Coronary artery (tissue), 2 donors: Measurements from ENCODE around the gene CLCN3.

Source experiments
- DNase-seq: peaks from one replicate; pipeline ENCODE4 v3.0.0-alpha.2; 2017; ENCODE audit warnings: low spot score
- H3K27ac ChIP-seq, 2 donors: fragments of 200-600 bp; sonication (generic); one replicate each; pipeline ENCODE4 v1.5.1; 2016 to 2019
- H3K4me3 ChIP-seq: fragments of 200-600 bp; sonication (generic); 2 replicates; pipeline ENCODE4 v1.5.1; 2016; ENCODE audit warnings: mild to moderate bottlenecking, moderate library complexity
- TF ChIP-seq, protein P1 (sequence below): fragments of 200-600 bp; sonication (generic); IDR thresholded peaks from one replicate; pipeline ENCODE4 v1.5.1; 2019; ENCODE audit warnings: antibody characterized with exemption

The CLCN3 gene

DNA sequence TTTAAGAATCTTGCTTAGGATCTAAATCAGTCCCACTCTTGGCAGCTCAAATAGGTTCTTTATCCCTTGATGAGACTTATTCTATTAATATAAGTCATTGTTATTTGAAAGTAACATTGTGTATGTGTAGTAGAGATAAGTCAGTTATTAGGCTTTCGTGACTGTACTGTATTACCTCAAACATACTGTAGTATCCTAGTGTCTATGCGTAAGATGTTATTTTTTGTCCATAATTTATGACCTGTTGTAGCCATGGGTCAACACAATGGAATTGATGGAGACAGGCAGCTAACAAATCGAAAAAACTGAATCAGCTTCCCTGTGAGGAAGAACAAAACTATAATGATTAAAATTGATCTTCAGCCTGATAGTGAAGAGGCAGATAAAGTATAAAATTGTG, 41.8 kb downstream of the CLCN3 start:
- Histone ChIP-seq H3K27ac (no peak overlapping the region), H3K4me3 (no peak overlapping the region)
- TF ChIP-seq, protein P1, sequence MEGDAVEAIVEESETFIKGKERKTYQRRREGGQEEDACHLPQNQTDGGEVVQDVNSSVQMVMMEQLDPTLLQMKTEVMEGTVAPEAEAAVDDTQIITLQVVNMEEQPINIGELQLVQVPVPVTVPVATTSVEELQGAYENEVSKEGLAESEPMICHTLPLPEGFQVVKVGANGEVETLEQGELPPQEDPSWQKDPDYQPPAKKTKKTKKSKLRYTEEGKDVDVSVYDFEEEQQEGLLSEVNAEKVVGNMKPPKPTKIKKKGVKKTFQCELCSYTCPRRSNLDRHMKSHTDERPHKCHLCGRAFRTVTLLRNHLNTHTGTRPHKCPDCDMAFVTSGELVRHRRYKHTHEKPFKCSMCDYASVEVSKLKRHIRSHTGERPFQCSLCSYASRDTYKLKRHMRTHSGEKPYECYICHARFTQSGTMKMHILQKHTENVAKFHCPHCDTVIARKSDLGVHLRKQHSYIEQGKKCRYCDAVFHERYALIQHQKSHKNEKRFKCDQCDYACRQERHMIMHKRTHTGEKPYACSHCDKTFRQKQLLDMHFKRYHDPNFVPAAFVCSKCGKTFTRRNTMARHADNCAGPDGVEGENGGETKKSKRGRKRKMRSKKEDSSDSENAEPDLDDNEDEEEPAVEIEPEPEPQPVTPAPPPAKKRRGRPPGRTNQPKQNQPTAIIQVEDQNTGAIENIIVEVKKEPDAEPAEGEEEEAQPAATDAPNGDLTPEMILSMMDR = no peak
- no peak for DNase-seq

DNA sequence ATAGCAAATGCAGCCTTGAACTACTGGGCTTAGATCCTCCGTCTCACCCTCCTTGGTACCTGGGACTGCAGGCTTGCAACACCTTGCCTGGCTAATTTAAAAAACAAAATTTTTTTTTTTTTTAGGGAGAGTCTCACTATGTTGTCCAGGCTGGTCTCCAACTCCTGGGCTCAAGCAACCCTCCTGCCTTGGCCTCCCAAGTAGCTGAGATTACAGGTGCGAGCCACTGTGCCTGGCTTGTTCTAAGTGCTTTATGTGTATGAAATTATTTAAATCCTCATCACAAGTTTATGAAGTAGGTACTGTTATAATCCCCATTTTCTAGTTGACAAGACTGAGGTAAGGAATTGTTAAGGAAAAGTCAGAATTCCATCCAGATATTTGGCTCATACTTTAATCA, 43.0 kb downstream of the CLCN3 start:
- Histone ChIP-seq H3K27ac (no peak overlapping the region), H3K4me3 (no peak overlapping the region)
- DNase-seq = no peak
- TF ChIP-seq, protein P1 = no peak

DNA sequence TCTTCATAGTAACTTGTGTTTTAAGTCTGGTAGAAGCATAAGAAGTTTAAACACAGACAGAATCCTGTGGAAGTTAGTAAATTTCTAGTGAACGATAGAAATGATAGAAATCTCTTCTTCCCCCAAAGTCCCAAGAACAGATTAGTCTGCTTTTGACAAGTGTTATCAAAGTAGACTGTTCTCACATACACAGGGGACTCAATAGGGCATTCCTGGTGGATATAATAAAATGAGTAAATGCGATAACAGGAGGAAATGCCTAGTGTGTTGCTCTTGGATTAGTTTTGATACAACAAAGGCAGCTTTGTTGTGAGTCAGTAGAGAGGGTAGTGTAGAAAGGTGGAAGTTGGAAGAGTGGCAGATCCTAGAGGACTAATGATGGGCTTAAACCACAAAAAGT, 43.5 kb downstream of the CLCN3 start:
- DNase-seq = no peak
- Histone ChIP-seq H3K4me3 (no peak overlapping the region), H3K27ac (no peak overlapping the region)
- TF ChIP-seq, protein P1 = no peak

DNA sequence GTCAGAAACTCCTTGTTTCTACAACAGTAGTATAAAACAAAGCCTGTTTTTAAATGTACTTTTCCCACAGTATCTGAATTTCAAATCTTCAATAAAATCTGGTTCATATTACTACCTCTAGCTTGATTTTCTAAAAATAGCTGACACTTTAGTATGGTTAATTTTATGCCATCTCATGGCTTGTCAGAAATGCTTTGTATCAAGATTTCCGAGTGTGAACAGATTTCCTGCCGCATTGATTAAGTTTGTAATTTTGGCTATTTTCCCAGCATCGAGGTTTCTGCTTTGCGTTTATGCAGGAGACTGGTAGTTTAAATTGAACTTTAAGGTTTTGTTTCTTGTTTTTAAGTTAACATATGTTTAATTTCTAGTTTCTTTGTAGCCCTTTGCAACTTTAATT, 44.2 kb downstream of the CLCN3 start:
- Histone ChIP-seq H3K4me3 (no peak overlapping the region), H3K27ac (no peak overlapping the region)
- no peak for DNase-seq
- TF ChIP-seq, protein P1 = no peak

DNA sequence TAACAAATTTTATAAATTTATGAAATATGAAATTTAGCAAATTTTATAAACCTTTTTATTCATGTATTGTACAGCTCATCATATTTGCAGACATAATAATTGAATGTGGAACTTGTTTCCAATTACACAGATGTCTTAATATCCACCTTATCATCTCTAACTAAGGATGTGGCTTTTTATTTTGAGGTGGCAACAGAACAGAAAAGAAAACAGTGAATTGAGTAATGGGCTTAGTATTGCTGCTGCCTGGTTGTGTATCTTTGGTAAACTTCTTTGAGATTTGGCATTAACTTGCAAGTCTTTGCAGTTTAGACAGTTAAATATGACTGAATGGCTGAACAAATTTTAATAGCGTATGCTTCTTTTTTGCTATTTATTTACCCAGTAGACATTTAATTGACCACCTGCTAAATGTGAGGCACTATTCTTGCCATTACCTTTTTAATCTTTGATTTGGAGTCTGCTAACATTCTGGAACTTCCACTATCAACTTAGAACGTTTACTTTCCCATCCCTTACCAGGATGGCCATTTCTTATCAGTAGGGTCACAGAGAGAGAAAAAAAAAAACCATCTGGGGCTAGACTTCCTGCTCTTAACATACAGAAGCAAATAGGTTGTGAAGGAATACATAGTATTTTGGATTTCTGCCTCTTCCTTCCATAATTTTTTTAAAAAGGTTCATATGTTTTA, 44.8 kb downstream of the CLCN3 start:
- H3K4me3 ChIP-seq = no peak overlapping the region
- H3K27ac ChIP-seq = no peak overlapping the region
- DNase-seq = no peak
- TF ChIP-seq, protein P1 = no peak

DNA sequence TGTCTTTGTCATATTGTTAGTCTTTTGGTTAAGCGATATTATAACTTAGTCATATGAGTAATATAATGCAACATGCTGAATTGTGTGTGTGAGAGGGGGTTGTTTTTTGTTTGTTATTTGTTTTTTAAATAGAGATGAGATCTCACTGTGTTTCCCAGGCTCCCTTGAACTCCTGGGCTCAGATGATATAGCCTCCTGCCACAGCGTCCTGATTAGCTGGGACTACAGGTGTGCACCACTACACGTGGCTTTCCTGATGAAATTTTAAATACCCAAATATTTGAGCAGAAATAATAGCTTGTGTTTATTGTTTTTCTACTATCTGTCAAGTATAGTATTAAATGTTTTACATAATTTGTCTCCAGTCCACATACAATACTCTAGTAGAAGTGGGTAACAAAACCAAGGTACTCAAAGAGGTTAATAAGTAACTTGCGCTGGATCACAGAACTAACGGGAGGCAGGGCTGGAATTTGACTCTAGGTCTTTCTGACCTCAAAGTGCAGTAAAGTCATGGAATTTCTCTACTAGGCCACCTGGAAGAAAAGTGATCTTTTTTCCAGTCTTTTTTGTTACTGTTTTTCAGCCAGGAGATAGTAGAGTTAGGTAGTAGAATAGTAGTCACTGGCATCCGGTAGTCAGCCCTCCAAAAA, 47.8 kb downstream of the CLCN3 start:
- H3K27ac ChIP-seq = no peak overlapping the region
- TF ChIP-seq, protein P1 = no peak
- no peak for DNase-seq
- no peak overlapping the region for H3K4me3 ChIP-seq

DNA sequence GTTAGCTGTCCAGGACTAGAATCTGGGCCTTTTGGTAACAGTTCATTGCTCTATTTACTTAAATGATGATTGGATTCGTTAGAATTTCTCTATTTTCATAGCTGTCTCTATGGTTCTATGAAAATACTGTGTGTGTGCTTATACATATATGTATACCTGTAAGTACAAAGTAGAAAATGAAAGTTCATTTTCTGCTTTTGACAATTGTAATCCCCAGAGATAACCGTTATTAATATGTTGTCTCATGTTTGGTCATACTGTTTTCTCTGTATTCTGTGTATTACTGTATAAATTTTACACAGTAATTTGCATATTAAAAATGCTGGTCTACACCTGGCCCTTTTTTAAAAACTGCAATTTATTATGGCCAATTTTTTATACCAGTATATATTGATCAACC, 55.4 kb downstream of the CLCN3 start:
- TF ChIP-seq, protein P1 = no peak
- DNase-seq = no peak
- Histone ChIP-seq H3K4me3 (no peak overlapping the region), H3K27ac (no peak overlapping the region)
